ENCODE measurements around the gene MYLK4.

- no peak for TF ChIP-seq CTCF (IDR thresholded peaks at IDR 0.05)
- TF ChIP-seq POLR2AphosphoS5 (IDR thresholded peaks at IDR 0.05): no peak
- TF ChIP-seq POLR2A (IDR thresholded peaks at IDR 0.05): no peak
- no peak for TF ChIP-seq EP300 (IDR thresholded peaks at IDR 0.05; ENCODE audit: low read depth)
Measured at GRCh38 chr6:2718334-2719092, 32.2 kb downstream of the MYLK4 start.

Measured in transverse colon (tissue), 4 donors.